Ascending aorta (tissue), 2 donors: ENCODE measurements around the gene CFAP45. TPM values are rescaled to one million over a fixed set of nuclear protein-coding genes. Genes with fewer than 3 reads are reported as not detected.

Source experiments
- DNase-seq, 2 donors: peaks; one replicate each; pipeline ENCODE4 v3.0.0-alpha.2; 2019; ENCODE audit warnings: low spot score in 2 of 2
- H3K27ac ChIP-seq, 2 donors: fragments of 200-600 bp; sonication (generic); one replicate each; pipeline ENCODE4 v1.5.1; 2016 to 2017; ENCODE audit warnings: mild to moderate bottlenecking in 1 of 2
- H3K27me3 ChIP-seq: fragments of 200-600 bp; sonication (generic); one replicate; pipeline ENCODE4 v1.5.1; 2017
- H3K36me3 ChIP-seq, 2 donors: fragments of 200-600 bp; sonication (generic); one replicate each; pipeline ENCODE4 v1.5.1; 2016
- H3K4me1 ChIP-seq, 2 donors: fragments of 200-600 bp; sonication (generic); one replicate each; pipeline ENCODE4 v1.5.1; 2016 to 2017; ENCODE audit warnings: mild to moderate bottlenecking in 1 of 2
- H3K4me3 ChIP-seq, 2 donors: fragments of 200-600 bp; sonication (generic); one replicate each; pipeline ENCODE4 v1.5.1; 2016 to 2017; ENCODE audit warnings: mild to moderate bottlenecking in 1 of 2
- H3K9me3 ChIP-seq, 2 donors: fragments of 200-600 bp; sonication (generic); one replicate each; pipeline ENCODE4 v1.5.1; 2016
- intact Hi-C: fragments of 100-400 bp; cut with DNase I; formaldehyde crosslinking; loops from one replicate; pipeline ENCODE4 v1.15.1; 2023
- total RNA-seq: library from RNA; depleted of rRNA; stranded (reverse); fragments of >200 nt; gene quantifications from one replicate; pipeline ENCODE4 v1.1.0, GENCODE V29; 2016
- TF ChIP-seq, protein P1 (sequence below), 3 experiments: fragments of 200-600 bp in 2 of 3; fragments of 450-650 bp in 1 of 3; sonication (generic) in 2 of 3; IDR thresholded peaks; one replicate each; pipeline ENCODE4 v1.5.1; 2016 to 2019; ENCODE audit warnings: antibody characterized with exemption in 3 of 3, mild to moderate bottlenecking in 1 of 3, moderate library complexity in 1 of 3

The CFAP45 gene
- total RNA-seq, 1 donor from 2014 or later: not detected

DNA sequence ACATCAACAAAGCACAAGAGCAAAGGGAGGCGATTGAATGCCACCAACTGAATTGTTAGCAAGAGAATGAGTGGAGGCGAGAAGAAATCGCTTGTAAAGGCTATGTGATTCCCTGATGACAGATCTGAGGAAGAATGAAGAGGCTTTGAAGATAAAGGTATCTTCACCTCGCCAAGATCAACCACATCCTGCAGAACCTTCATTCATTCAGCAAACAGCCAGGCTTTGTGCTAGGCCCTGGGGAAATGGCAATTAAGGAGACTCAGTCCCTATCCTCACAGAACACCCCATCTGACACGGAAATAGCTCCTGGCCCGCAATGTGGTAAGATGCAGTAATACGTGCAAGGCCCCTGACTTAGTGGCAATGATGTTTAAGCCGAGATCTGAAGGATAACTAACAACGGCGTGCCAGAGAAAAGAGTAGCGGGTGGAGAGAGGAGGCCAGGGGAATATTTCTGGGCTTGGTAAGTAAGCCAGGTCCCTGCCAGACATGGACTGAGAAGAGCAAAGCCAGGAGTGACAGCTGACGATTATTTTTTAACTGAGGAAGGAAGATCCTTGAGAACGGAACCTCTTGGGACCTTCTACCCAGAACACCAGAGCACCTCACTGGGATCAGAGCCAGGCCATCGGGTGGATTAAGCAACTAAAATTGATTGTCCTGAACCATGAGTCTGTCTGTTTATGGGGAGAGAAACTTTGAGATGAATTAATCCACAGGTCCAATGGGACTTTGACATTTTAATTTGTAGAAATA is 32.9 kb downstream of the CFAP45 start:
- no peaks in the 10 kb centered on the region for H3K4me1 ChIP-seq
- H3K4me3 ChIP-seq: no peak overlapping the region
- no peak overlapping the region for H3K27ac ChIP-seq
- intact Hi-C loops: no loop called here
- TF ChIP-seq, protein P1, sequence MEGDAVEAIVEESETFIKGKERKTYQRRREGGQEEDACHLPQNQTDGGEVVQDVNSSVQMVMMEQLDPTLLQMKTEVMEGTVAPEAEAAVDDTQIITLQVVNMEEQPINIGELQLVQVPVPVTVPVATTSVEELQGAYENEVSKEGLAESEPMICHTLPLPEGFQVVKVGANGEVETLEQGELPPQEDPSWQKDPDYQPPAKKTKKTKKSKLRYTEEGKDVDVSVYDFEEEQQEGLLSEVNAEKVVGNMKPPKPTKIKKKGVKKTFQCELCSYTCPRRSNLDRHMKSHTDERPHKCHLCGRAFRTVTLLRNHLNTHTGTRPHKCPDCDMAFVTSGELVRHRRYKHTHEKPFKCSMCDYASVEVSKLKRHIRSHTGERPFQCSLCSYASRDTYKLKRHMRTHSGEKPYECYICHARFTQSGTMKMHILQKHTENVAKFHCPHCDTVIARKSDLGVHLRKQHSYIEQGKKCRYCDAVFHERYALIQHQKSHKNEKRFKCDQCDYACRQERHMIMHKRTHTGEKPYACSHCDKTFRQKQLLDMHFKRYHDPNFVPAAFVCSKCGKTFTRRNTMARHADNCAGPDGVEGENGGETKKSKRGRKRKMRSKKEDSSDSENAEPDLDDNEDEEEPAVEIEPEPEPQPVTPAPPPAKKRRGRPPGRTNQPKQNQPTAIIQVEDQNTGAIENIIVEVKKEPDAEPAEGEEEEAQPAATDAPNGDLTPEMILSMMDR (IDR thresholded peaks at IDR 0.05): no peak
- DNase-seq: no peak
- H3K9me3 ChIP-seq: no peaks in the 10 kb centered on the region
- no peaks in the 10 kb centered on the region for H3K27me3 ChIP-seq
- no peaks in the 10 kb centered on the region for H3K36me3 ChIP-seq

DNA sequence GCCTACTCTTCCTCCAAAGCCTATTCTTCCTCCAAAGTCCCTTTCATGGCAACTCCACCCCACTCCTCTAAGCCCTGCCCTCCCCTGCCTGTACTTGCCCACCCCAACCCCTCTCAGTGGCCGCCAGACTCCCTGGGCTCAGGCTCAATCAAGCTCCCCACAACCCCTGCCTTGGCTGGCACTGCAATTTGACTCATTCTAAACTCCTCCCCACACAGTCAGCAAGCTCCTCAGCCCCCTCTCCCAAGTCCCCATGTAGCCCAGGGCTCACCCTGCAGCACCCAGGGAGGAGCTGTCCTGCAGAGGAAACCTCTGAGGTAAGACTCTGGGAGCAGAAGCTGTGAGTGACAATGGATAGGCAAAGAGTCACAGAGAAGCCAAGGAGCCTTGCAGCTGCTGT is 33.9 kb downstream of the CFAP45 start:
- DNase-seq: no peak
- Histone ChIP-seq H3K9me3 (no peaks in the 10 kb centered on the region), H3K27me3 (no peaks in the 10 kb centered on the region), H3K36me3 (no peaks in the 10 kb centered on the region), H3K27ac (no peak overlapping the region), H3K4me3 (no peak overlapping the region), H3K4me1 (no peaks in the 10 kb centered on the region)
- intact Hi-C loops: no loop called here
- TF ChIP-seq, protein P1 (IDR thresholded peaks at IDR 0.05): no peak

DNA sequence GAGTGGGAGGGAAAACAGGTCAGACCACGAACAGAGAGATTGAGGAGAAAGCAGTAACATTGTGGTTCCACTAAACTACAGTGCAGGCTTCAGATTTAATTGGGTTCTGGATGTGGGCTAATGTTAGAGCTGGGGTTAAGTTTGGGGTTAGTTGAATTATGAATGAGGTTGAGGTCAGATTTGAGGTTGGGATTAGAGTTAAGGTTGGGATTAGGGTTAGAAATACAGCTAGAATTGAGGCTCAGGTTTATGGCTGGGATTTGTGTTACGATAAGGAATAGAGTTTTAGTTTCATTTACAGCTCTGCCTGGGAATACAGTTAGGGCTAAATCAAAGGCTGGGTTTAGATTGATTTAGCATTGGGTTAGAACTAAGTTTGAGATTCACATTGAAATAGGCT is 35.7 kb downstream of the CFAP45 start:
- Histone ChIP-seq H3K36me3 (no peaks in the 10 kb centered on the region), H3K4me3 (no peak overlapping the region), H3K27me3 (no peaks in the 10 kb centered on the region), H3K27ac (no peak overlapping the region), H3K9me3 (no peaks in the 10 kb centered on the region), H3K4me1 (no peaks in the 10 kb centered on the region)
- intact Hi-C loops: no loop called here
- no peak for DNase-seq
- TF ChIP-seq, protein P1 (IDR thresholded peaks at IDR 0.05): no peak

DNA sequence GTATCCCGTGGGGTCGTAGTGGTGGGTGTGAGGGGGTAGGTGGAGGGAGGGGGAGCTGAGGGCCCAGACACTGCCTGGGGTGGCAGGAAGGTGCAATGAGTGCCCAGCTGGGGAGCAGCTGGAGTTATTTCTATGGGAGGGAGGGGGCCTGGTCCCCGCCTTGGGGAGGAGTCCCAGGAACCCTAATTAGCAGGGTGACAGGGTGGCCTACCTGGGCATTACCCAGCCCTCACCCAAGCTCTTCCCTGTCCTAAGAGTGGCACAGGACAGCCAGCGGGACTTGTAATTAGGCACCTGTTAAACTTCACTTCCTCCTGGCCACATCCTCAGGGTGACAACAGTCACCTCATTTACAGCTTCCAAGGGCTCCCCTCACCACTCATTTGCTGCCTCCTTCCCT is 37.4 kb downstream of the CFAP45 start, which contains the start of gene VSIG8:
Gene VSIG8 (minus strand): TSS at position 101 of the 400 bp plus-strand sequence. CDS start 136 bp downstream, outside the sequence.
- TF ChIP-seq, protein P1 (IDR thresholded peaks at IDR 0.05): no peak
- Histone ChIP-seq H3K9me3 (no peaks in the 10 kb centered on the region), H3K27ac (no peak within 1 kb of the TSS), H3K27me3 (no peaks in the 10 kb centered on the region), H3K4me3 (no peak within 1 kb of the TSS), H3K36me3 (no peaks in the 10 kb centered on the region), H3K4me1 (no peaks in the 10 kb centered on the region)
- DNase-seq: no peak
- intact Hi-C loops: no loop called here

DNA sequence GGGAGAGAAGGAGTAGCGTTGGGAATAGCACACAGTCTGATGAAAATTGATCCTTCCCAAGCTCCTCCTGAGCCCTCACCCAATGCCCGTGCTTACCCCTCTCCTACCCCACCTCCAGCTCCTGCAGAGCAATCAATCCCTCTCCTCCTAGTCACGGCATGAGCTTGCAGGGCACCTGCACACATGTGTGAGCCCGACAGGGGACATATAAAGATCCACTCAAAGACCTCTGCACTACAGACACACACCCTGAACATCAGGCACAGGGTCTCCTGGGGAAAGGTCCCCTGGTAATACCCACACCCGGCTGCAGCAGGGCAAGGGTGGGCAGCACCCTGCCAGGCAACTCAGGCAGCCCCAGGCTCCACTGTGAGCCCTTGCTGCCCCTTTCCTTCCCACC is 37.9 kb downstream of the CFAP45 start:
- intact Hi-C loops: no loop called here
- Histone ChIP-seq H3K27me3 (no peaks in the 10 kb centered on the region), H3K4me1 (no peaks in the 10 kb centered on the region), H3K4me3 (no peak overlapping the region), H3K27ac (no peak overlapping the region), H3K9me3 (no peaks in the 10 kb centered on the region), H3K36me3 (no peaks in the 10 kb centered on the region)
- TF ChIP-seq, protein P1 (IDR thresholded peaks at IDR 0.05): no peak
- no peak for DNase-seq
